GM10847 (cell line): Measurements from ENCODE around the gene TMEM39A.

Experiments
- POLR2A ChIP-seq: IDR thresholded peaks from 2 replicates; pipeline ENCODE4 v1.6.1; 2011; ENCODE audit not compliant: insufficient read length; ENCODE audit errors: extremely low read depth

Gene TMEM39A

GRCh38 chr3:119417771-119418512, 45.5 kb downstream of the TMEM39A start:
- no peak for TF ChIP-seq POLR2A

- no peak for TF ChIP-seq POLR2A
These were observed 46.5 kb downstream of the TMEM39A start for GRCh38 chr3:119416873-119417272.

GRCh38 chr3:119413603-119414280, 49.7 kb downstream of the TMEM39A start:
- TF ChIP-seq POLR2A = no peak

- no peak for TF ChIP-seq POLR2A
These were observed 53.6 kb downstream of the TMEM39A start for GRCh38 chr3:119409844-119410243.

DNA sequence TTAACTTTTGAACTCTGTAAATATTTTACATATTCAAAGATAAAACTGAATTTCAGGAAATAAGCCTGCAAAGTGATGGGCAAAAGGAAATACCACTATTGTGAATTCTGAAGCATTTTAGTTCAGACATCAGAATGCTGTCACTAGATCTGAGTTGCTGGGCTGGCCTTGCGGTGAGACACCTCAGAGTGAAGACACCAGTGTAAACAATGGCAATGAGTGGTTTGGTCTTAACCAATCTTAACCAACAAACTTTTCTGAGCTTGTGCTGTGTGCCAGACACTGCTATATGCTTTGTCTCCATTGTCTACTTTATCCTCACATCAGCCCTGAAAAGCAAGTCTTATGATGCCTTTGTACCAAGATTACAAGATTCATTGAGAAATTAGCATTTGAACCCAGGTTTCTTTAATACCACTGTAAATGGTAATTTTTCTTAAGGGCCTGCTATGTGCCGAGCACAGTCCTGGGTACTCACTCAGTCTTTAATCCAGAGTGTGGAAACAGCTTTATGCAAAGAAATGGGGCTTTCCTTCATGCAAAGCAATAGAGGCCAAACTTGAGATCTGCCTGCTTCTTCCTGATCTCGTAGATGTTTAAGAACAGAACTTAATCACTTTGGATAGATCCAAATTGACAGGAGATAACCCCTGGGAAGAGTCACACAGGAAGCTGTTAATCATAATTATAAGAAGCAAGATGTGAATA, 55.0 kb downstream of the TMEM39A start:
- no peak for TF ChIP-seq POLR2A

- no peak for TF ChIP-seq POLR2A
These were observed 58.1 kb downstream of the TMEM39A start for GRCh38 chr3:119405315-119405714.

DNA sequence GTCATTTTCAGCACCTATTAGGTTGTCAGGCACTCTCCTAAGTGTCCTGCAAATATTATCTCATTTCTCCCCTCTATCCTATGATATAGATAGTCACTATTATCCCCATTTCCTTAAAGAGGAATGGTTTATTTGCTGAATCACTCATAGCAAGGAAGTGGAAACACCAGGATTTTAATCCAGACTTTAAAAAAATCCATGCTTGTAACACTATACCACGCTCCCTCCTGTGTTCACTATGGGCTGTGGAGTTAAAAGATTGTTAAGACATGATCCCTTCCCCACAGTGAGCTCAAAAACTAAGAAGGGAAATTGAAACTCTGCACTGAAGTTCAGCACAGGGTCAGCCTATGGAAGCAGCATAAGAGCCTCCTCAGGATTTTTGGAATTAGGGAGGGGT, 60.2 kb downstream of the TMEM39A start:
- no peak for TF ChIP-seq POLR2A

DNA sequence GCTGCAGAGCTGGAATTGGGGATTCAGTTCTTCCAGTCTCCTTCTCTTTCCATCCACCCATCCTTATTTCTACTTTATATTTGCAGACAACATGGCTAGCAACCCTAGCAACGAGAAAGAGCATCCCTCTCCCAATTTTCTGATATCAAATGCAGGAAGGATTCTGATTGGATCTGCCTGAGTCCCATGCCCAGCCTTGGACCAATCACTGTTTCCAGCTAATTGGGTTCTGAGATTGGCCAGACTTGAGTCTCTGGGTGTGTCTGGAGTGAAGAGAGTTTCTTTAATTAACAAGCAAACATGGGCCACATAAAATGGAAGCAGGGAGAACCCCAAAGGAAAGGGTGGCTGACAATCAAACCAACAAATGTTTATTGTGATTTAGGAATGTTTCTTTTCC, 60.6 kb downstream of the TMEM39A start:
- TF ChIP-seq POLR2A = no peak

- no peak for TF ChIP-seq POLR2A
These were observed 61.6 kb downstream of the TMEM39A start for GRCh38 chr3:119401503-119402440.

GRCh38 chr3:119401069-119401468, 62.3 kb downstream of the TMEM39A start:
- TF ChIP-seq POLR2A = no peak

GRCh38 chr3:119400466-119400865, 62.9 kb downstream of the TMEM39A start:
- no peak for TF ChIP-seq POLR2A

DNA sequence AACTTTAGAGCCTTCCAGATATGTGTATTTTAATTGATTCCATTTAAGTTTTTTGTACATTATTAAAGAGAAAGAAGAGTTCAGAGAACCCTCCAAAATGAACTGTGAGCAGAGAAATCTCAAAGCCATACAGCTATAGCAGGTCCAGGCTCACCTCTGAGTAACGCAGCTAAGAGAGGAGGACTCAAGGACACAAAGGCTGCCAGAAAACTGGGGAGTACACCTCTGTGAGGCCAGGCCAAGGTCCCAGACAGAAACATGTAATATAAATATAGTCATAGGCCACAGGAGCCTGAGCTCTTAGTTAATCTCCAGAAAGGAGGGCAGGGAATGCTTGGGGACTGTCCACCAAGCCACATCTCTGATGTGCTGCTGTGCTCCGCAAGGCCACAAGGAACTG, 66.5 kb downstream of the TMEM39A start:
- no peak for TF ChIP-seq POLR2A

DNA sequence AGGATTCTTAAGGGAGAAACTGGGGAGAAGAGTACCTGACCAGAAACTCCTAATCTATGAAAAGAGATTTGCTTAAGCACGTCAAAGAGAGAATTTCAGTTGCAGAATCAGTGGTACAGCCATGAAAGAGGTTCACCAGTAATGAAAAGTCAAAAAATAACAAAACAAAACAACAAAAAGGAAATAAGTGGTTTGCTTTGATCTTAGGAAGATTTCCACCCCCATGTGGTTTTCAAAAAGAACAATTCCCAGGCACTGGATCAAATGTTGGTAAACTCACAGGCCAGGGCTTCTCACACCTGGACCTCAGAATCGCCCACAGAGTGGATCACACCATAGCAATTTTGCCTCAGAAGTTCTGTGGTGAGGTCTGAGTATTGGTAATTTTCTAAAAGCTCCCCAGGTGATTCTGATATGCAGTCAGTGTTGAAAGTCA, 67.5 kb downstream of the TMEM39A start:
- TF ChIP-seq POLR2A = no peak

DNA sequence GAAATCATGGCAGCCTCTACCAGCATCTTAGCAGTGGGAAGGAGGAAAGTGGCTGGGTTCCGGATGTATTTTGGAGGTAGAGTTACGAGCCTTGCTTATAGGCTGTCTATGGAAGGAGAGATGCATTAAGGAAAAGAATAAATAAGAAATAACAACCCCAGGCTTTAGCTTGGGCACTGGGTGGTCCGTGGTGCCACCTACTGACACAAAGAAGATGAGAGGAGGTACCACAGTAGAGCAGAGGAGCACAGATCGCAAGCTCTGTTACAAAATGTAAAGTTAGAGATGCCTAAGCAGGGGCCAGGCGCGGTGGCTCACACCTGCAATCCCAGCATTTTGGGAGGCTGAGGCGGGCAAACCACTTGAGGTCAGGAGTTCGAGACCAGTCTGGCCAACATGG, 74.8 kb downstream of the TMEM39A start:
- no peak for TF ChIP-seq POLR2A

GRCh38 chr3:119382134-119382533, 81.3 kb downstream of the TMEM39A start:
- TF ChIP-seq POLR2A = no peak

DNA sequence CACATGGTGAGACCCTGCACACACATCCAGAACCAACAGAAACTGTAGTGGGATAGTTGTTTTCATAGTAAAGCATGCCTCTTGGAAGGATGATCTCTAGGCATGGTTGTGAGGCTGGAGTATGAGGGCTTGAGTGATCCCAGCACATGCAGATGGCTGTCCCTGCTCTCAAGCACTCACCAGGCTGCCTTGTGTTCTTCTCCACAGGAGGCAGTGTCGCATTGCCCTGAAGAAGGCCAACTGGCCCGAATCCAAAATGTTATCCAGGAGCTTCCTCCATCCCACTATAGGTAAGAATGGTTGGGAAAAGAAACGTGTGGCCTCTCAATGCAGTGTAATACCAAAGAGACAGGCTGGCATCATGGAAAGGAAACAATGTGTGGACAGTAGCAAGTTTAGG, 82.7 kb downstream of the TMEM39A start:
- no peak for TF ChIP-seq POLR2A
